Parathyroid adenoma (tissue), 2 donors: ENCODE measurements around the gene ACSBG1.

Experiments
- H2AFZ ChIP-seq: fragments of 300-600 bp; sonication (generic); one replicate; pipeline ENCODE4 v1.7.0; 2017; ENCODE audit warnings: antibody characterized with exemption, mild to moderate bottlenecking
- H3K27ac ChIP-seq: fragments of 300-600 bp; sonication (generic); one replicate; pipeline ENCODE4 v1.7.0; 2017
- H3K27me3 ChIP-seq: fragments of 300-600 bp; sonication (generic); one replicate; pipeline ENCODE4 v1.7.0; 2017; ENCODE audit warnings: low read length; ENCODE audit not compliant: control insufficient read depth, insufficient read depth
- H3K36me3 ChIP-seq: fragments of 300-600 bp; sonication (generic); one replicate; pipeline ENCODE4 v1.7.0; 2017; ENCODE audit warnings: low read length; ENCODE audit not compliant: control insufficient read depth, insufficient read depth
- H3K4me1 ChIP-seq: fragments of 300-600 bp; sonication (generic); one replicate; pipeline ENCODE4 v1.7.0; 2017; ENCODE audit warnings: control low read depth
- H3K4me2 ChIP-seq: fragments of 300-600 bp; sonication (generic); one replicate; pipeline ENCODE4 v1.7.0; 2017; ENCODE audit warnings: low read length
- H3K4me3 ChIP-seq: fragments of 300-600 bp; sonication (generic); one replicate; pipeline ENCODE4 v1.7.0; 2017; ENCODE audit warnings: low read depth, low read length
- H3K79me2 ChIP-seq: fragments of 300-600 bp; sonication (generic); one replicate; pipeline ENCODE4 v1.7.0; 2017; ENCODE audit warnings: control low read depth
- H3K9ac ChIP-seq: fragments of 300-600 bp; sonication (generic); one replicate; pipeline ENCODE4 v1.7.0; 2017; ENCODE audit warnings: mild to moderate bottlenecking
- H3K9me3 ChIP-seq: fragments of 300-600 bp; sonication (generic); one replicate; pipeline ENCODE4 v1.7.0; 2017; ENCODE audit warnings: low read length; ENCODE audit not compliant: control insufficient read depth
- CTCF ChIP-seq: fragments of 300-600 bp; sonication (generic); IDR thresholded peaks from one replicate; pipeline ENCODE4 v1.7.0; 2017; ENCODE audit warnings: antibody characterized with exemption, mild to moderate bottlenecking
- donor health status: primary hyperparathyroidism.

ACSBG1 gene

DNA sequence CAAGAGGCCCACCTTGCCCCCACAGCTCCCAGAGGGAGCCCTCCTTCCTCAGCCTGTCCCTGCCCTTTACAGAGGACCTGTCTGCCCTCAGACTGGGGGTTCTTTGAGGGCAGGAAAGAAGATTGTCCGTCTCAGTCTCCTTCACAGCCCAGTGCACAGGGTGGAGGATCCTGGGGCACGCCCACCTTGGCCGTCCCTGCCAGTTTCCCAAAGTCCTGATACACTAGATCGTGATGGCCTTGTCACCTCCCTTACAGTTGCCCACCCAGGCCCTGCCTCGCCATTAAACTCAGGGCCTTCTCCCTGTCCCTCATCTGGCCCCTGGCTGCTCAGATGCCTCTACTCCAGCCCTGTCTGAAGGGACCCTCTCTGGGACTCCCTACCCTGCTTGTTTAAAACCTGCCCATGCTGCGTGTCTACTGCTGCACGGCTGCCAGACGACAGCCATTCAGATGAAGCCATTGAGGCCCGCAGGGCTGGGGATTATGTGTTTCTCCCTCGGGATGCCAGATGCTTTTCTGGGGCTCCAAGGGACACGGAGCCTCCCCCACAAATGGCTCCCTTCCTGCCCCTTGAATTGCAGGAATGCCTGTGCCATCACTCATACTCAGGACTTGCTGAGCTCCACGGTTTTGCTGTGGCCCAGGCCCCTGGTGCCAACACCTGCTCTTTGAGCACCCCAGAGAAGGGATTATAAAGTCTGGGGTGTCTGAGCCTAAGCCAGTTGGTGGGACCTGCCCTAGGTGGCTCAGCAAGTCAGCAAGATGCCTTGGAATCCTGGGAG lies 27.8 kb downstream of the ACSBG1 start:
- peaks cover 17% of the 10 kb centered on the region for H3K4me1 ChIP-seq
- no peaks in the 10 kb centered on the region for H3K79me2 ChIP-seq
- H3K27ac ChIP-seq = no peak overlapping the region
- no peak overlapping the region for H3K4me3 ChIP-seq
- H3K9me3 ChIP-seq = no peaks in the 10 kb centered on the region
- no peaks in the 10 kb centered on the region for H3K36me3 ChIP-seq
- no peaks in the 10 kb centered on the region for H3K27me3 ChIP-seq
- no peak overlapping the region for H3K4me2 ChIP-seq
- H3K9ac ChIP-seq = no peak overlapping the region
- H2AFZ ChIP-seq = peak overlapping the region; percentile 42
- no peak for TF ChIP-seq CTCF

DNA sequence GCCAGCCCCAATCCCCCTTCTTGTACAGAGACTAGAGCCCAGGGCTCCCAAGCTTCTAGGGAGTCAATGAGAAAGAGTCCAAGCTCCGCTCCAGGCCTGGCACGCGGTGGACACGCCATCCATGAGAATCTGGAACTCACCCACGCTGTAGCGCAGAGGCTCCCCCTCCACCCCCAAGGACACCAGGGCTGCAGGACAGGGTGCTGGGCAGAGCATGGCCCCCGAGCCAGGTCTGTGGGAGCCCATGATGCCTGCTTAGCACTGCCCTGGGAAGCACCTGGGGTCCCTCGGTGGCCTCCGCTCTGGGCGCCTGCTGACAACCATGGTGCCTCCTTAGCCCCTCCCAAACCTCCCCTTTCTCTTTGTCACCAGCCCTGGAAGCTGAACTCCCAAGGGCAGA lies 28.5 kb downstream of the ACSBG1 start:
- Histone ChIP-seq H3K79me2 (no peaks in the 10 kb centered on the region), H3K27me3 (no peaks in the 10 kb centered on the region), H3K4me2 (no peak overlapping the region), H3K36me3 (no peaks in the 10 kb centered on the region), H3K9me3 (no peaks in the 10 kb centered on the region), H3K4me1 (peaks cover 14% of the 10 kb centered on the region), H2AFZ (no peak overlapping the region), H3K9ac (no peak overlapping the region), H3K4me3 (no peak overlapping the region), H3K27ac (no peak overlapping the region)
- no peak for TF ChIP-seq CTCF

- Histone ChIP-seq H3K9ac (no peak overlapping the region), H3K4me1 (peaks cover 9% of the 10 kb centered on the region), H2AFZ (no peak overlapping the region), H3K27ac (no peak overlapping the region), H3K27me3 (no peaks in the 10 kb centered on the region), H3K79me2 (no peaks in the 10 kb centered on the region), H3K4me2 (no peak overlapping the region), H3K36me3 (no peaks in the 10 kb centered on the region), H3K9me3 (no peaks in the 10 kb centered on the region), H3K4me3 (no peak overlapping the region)
- no peak for TF ChIP-seq CTCF
Observed at GRCh38 chr15:78205337-78205736, 29.0 kb downstream of the ACSBG1 start.

DNA sequence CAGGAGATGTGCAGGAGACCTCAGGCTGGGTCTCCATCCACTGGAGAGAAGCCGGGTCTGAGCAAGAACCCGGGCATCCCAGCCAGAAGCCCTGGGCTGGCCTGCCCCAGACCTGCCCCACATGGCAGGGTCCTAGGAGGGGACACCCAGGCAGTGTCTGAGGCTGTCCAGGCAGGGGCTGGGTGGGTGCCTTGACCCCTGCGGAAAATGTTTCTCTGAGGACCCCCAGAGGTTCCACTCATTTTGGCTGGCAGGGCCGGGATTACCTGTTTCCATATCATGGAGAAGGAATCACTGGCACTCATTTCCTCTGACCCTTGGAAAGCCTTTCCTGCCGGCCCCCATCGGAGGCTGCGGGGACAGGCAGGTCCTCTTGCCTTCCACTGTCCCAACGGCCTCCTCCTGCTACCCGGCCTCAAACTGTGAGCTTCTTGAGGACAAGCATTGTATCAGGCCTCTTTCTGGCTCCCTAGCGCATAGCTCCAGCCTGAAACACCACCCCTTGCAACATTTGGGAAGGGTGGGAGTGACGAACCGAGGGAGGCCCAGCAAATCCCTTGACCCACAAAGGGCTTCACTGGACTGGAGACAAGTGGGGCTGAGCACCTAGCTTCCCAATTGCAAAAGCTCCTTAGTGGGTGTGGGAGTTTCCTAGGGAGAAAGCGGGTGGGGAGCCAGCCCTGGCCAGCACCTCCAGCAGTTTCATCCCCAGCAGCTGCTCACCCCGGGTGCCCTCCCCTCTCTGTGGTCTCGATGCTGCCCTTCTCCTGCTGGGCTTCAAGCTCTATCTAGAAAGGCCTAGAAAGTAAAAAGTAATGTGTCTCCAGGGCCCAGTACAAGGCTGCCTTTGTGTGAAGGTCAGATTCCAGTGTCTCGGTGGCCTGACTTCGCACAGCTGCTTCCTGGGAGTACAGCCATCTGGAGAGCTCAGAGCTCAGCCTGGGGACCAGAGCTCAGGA lies 29.7 kb downstream of the ACSBG1 start:
- Histone ChIP-seq H3K9me3 (no peaks in the 10 kb centered on the region), H3K27ac (no peak overlapping the region), H3K9ac (no peak overlapping the region), H3K4me1 (peaks cover 5% of the 10 kb centered on the region), H3K4me2 (no peak overlapping the region), H3K36me3 (no peaks in the 10 kb centered on the region), H3K4me3 (no peak overlapping the region), H3K27me3 (no peaks in the 10 kb centered on the region), H2AFZ (no peak overlapping the region), H3K79me2 (no peaks in the 10 kb centered on the region)
- TF ChIP-seq CTCF = no peak
